ENCODE data around the gene TYMP.
"Not testable (repeated sequence)": the region's sequence is repeated elsewhere in the genome, so short reads cannot be mapped to it uniquely, and the experiment has no call there.

TYMP gene

DNA sequence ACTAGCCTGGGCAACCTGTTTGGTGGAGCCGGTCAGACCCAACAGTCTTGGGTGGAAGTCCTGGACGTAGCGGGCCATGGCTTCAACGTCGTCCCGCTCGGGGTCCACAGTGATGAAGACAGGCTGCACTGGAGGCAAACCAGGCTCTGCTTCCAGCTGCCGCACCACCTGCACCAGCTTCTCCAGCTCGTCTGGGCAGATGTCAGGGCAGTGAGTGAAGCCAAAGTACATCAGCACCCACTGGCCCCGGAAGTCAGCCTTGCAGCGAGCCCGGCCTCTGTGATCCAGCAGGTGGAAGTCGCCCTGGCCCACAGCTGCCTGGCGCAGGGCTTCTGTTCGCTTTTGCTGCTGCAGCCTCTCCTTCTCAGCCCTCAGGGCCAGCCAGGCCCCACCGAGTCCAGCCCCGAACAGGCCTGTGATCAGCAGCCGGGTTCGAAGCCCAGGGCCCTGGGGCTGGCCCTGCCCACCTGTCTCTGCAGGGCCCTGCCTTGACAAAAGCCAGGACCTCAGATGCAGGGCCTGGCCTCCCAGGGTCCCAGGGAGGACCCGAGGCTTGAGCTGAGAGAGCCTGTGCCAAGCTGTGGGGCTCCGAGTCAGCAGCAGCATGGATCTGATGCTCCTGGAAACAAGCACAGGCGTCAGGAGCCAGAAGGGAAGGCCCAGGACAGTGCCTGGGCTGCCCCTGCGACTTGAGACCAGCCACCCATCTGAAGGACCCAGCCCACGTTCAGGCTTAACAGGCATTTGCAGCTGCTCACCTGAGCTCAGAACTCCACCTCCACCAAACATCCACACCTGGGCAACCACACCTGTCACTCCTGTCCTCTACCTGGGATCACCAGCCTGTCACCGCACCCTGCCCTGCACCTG is 5.8 kb downstream of the TYMP start:
- no peak for DNase-seq (ENCODE audit: low spot score)

GRCh38 chr22:50523458-50523805 is 6.4 kb downstream of the TYMP start:
- no peak for DNase-seq (ENCODE audit: low spot score)

DNA sequence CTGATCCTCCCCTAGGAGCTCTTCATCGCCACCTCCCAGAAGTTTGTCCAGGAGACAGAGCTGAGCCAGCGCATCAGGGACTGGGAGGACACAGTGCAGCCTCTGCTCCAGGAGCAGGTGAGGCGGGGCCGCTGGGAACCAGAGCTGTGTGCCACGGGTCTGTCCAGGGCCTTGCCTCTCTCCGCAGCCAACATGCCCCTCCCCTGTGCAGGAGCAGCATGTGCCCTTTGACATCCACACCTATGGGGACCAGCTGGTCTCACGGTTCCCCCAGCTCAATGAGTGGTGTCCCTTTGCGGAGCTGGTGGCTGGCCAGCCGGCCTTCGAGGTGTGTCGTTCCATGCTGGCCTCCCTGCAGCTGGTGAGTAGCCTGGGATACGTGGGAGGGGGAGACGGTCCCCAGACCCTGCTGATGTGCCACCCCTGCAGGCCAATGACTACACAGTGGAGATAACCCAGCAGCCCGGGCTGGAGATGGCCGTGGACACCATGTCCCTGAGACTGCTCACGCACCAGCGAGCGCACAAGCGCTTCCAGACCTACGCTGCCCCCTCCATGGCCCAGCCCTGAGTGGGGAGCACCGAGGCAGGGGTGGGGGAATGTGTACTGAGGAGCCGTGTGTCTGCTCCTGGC is 6.9 kb downstream of the TYMP start:
- no peak for DNase-seq (ENCODE audit: low spot score)

DNA sequence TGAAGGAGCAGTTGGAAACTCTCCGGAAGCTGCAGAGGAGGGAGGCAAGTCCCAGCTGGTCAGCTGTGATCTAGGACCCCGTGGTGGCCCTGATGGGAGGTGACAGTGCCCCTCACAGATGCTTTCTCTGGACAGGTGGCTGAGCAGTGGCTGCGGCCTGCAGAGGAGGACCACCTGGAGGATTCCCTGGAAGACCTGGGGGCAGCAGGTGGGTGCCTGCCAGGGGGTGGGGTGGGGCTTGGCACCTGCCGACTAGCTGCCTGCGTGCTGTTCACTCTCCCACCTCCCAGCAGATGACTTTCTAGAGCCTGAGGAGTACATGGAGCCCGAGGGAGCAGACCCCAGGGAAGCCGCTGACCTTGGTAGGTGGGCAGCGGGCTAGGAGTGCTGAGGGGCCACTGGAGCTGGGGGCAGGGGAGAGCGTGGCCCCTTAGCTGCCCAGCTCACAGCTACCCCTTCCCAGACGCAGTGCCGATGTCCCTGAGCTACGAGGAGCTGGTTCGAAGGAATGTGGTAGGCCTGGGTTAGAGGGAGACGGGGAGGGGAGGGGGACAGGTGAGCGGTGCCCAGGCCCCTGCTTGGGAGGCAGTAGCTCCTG is 7.5 kb downstream of the TYMP start:
- DNase-seq (ENCODE audit: low spot score) = no peak

DNA sequence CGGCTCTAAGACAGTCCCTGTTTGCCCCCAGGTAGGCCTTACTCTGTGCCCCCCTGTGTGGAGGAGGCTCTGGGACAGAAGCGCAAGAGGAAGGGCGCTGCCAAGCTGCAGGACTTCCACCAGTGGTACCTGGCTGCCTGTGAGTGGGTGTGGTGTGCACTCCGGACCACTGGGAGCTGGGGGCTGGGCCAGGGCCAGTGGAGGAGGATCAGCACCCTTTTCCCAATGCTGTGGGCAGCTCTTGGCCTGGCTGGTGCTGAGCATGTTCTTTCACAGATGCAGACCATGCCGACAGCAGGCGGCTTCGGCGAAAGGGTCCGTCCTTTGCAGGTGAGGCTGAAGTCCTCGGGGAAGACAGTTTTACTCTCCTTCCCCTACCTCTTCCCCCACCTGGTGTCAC is 8.1 kb downstream of the TYMP start:
- DNase-seq (ENCODE audit: low spot score) = no peak

- DNase-seq (ENCODE audit: low spot score) = no peak
Observed at GRCh38 chr22:50520826-50521453, 8.9 kb downstream of the TYMP start.

GRCh38 chr22:50520184-50520583 is 9.6 kb downstream of the TYMP start:
- DNase-seq (ENCODE audit: low spot score) = not testable (repeated sequence)

GRCh38 chr22:50519151-50519550 is 10.7 kb downstream of the TYMP start:
- DNase-seq (ENCODE audit: low spot score) = no peak

DNA sequence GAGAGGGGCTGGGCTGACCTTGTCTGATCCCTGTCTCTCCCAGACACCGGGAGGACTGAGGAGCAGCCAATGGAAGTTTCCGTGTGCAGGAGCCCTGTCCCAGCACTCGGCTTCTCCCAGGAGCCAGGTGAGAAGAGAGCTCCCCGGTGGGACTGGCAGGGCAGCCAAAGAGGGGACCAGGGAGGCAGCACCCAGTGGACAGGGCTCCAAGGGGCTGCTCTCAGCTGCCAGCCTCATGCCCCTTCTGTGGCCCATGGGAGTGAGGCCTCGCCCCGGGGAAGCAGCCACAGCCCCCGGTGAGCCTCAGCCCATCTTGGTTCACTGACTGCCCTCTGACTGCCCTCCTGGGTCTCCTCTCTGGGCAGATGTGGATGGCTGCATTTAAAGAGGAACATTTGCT is 11.2 kb downstream of the TYMP start:
- DNase-seq (ENCODE audit: low spot score) = no peak

DNA sequence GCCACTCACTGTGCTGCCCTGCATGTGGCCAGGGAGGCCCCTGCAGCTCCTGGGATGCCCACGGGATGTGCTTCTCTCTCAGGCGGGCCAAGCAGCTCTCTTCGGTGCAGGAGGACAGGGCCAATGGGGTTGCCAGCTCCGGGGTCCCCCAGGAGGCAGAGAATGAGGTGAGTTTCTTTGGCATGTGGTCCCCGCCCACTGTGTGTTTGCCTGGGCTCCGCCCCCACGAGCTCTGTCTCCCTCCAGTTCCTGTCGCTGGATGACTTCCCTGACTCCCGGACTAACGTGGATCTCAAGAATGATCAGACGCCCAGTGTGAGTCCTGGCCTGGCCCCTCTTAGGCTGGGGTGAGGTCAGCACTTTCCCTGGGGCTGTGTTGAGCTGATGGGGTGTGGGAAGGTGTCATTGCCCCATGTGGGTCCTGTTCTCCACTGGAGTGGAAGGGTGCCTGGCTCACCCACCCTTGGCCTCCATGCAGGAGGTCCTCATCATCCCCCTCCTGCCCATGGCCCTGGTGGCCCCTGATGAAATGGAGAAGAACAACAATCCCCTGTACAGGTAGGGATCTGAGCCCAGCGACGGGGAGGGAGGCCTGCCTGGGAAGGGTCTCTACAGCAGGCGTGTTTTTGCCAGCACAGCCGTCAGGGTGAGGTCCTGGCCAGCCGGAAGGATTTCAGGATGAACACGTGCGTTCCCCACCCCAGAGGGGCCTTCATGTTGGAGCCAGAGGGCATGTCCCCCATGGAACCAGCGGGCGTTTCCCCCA is 12.1 kb downstream of the TYMP start:
- DNase-seq (ENCODE audit: low spot score) = no peak

GRCh38 chr22:50516891-50517290 is 12.9 kb downstream of the TYMP start:
- no peak for DNase-seq (ENCODE audit: low spot score)

- DNase-seq (ENCODE audit: low spot score) = no peak
Observed at GRCh38 chr22:50516068-50516467, 13.7 kb downstream of the TYMP start.

DNA sequence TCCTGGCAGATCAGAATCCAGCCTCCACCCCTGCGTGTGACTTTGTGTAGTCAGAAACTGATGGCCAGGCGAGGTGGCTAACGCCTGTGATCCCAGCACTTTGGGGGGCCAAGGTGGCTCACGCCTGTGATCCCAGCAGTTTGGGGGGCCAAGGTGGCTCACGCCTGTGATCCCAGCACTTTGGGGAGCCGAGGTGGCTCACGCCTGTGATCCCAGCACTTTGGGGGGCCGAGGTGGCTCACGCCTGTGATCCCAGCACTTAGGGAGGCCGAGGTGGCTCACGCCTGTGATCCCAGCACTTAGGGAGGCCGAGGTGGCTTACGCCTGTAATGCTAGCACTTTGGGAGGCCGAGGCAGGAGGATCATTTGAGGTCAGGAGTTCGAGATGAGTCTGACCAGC is 16.6 kb downstream of the TYMP start:
- DNase-seq (ENCODE audit: low spot score) = no peak

DNA sequence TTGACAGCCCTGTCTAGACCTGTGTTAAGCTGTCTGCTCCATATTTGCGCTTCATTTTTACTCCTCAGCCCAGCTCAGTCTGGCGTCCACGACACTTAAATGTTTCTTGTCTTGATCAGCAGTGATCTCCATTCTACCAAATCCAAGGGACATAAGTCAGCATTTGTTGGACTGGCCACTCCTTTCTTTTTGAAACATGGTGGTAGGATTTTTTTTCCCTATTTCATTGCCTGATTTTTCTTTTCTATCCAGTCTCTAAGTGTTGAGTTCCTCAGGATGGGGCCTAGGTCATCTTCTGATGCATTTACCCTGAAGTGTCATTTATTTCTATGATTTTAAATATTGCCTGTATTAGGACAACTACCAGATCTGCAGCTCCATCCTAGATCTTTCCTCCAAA is 20.9 kb downstream of the TYMP start:
- DNase-seq (ENCODE audit: low spot score) = no peak

GRCh38 chr22:50507991-50508884 is 21.6 kb downstream of the TYMP start, which contains the start of gene NCAPH2:
Gene NCAPH2 (plus strand): TSS chr22:50508224. CDS start chr22:50508338, 114 bp downstream.
- peak; percentile 97 for DNase-seq (ENCODE audit: low spot score)

- DNase-seq (ENCODE audit: low spot score) = peak; percentile 93
Observed at GRCh38 chr22:50507421-50507990, 22.3 kb downstream of the TYMP start, which contains the start of gene LMF2. Gene LMF2 (minus strand): TSS chr22:50507702. CDS start chr22:50507675, 27 bp downstream.

DNA sequence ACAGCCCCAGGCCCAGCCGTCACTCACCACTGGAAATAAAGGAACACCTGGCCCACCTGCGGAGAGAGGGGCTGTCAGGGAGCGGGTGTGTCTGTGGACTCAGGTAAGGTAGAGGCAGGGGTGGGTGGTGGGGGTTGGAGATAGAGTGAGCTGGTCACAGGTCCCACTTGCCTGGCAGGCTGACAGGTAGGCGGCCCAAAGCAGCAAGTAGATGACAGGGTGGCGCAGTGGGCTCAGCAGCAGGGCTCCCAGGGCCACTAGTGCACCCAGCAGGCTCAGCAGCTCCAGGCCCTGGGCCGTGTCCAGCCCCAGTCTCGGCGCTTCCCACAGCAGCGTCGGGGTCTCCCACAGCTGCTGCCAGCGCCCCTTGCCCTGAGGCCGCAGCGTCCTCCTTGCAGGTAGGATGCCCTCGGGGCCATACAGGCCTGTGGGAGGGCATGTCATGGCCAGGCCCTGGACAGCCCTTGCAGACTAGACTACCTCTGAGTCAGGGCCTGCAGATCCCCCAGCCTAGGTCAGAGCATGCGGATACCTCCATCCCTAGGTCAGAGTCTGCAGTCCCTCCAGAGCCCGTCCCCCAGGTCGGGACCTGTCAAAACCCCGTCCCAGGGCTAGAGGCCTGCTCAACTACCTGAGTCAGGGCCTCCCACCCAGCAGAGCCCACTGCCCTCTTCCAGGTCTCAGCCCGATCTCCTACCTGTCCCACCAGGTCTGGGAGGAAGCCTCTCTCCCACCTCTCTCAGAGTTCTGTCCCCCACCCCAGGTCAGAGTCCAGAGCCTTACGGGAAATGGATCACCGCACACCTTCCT is 23.0 kb downstream of the TYMP start:
- DNase-seq (ENCODE audit: low spot score) = no peak

- no peak for DNase-seq (ENCODE audit: low spot score)
Observed at GRCh38 chr22:50505776-50506610, 23.8 kb downstream of the TYMP start.

All from CD4-positive, alpha-beta T cell treated with Interleukin-2 at 100 ng/mL for 4 hours (primary cell).